Occipital lobe (tissue), 2 donors: Measurements from ENCODE around the gene TMEM209. TPM values are rescaled to one million over a fixed set of nuclear protein-coding genes. Genes with fewer than 3 reads are reported as not detected.
"Not testable (repeated sequence)": the region's sequence is repeated elsewhere in the genome, so short reads cannot be mapped to it uniquely, and the experiment has no call there.

Source experiments
- DNase-seq: peaks from one replicate; lab custom pipeline; 2025; lab: John Stamatoyannopoulos, UW
- total RNA-seq: library from RNA; depleted of rRNA; stranded (reverse); fragments of >200 nt; gene quantifications from one replicate; pipeline ENCODE4 v1.2.3, GENCODE V29; 2014

Gene TMEM209
- total RNA-seq, 1 donor from 2014 or later = 13.9 TPM

DNA sequence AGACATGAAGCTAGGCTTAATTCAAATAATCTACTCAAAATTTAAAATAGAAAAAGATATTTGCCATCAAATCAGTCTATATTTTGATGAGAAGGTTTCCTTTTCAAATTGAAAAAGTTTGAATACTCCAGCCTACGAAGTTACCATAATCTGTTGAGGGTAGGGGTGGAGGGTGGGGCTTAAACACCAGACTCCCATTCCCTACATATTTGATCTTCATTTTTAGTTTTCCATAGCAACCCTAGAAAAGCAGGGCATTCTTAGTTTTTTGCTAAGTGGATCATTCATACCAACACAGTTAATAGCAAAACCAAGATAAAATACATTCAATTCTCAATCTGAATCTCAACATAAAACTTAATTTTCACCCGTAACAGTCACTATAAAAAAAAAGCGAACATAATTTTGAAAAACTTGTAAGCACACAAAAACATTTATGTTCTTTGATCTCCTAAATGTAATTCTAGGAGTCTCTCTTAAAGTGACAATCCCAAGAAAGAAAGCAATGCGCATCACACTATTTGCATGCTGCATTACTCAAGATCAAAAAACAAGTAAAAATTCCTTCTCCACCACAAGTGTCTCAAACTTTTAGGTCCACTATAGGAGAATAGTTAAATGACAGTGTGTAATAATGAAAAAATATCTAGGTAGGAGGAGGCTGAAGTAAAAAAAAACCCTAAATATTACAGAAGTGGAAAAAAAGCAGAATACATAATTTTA, 30.8 kb downstream of the TMEM209 start:
- DNase-seq = no peak

DNA sequence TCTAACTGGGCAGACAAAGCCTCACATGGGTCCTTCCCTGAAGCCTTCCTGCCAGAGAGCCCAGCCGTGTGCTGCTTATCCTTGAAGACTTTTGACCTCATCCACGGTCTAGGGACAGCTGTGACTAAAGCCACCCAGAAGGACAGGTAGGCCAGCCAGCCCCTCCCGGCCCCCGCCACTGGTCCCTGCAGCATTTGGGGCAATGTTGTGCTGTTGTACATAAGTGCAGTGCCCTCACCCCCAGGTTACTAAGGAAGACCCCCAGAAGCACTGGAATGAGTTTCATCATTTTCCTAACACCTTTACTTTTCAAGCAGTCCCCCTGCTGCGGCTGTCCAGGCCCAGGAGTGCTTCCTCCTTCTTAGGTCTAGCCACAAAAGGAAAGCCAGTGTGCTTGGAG, 43.0 kb downstream of the TMEM209 start:
- no peak for DNase-seq

DNA sequence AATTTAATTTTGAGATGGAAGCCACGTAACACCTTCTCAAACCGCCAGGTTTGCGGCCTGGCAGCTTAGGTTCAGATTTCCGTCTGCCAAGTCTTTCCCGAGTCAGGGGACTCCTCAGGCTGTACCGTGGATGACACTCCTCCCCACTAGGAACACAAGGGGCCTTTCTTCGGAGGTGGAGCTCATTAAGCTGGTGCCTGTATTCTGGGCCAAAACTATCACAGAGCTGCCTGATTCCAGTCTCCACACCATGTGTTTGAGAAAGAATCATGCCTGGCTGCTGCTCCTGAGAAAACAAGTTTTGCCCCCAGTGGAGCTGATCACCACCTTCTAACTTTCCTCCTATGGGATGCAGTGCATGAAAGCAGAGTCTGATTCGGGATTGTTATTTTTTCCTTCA, 44.8 kb downstream of the TMEM209 start:
- DNase-seq = no peak

DNA sequence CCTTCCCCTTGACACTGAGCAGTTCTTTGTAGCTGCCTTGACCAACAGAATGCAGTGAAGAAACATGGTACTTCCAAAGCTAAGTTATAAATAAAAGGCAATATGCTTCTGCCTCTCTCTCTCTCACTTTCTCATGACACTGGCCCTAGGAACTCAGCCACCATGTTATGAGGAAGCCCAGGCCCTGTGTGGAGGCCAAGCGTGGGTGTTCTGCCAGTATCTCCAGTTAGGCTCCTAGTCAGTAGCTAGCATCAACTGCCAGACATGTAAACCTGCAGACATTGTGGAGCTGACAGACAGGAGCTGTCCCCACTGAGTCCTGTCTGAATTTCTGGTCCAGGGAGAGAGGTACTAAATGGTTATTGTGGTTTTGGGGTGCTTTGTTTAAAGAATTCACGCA, 45.2 kb downstream of the TMEM209 start:
- DNase-seq = no peak

DNA sequence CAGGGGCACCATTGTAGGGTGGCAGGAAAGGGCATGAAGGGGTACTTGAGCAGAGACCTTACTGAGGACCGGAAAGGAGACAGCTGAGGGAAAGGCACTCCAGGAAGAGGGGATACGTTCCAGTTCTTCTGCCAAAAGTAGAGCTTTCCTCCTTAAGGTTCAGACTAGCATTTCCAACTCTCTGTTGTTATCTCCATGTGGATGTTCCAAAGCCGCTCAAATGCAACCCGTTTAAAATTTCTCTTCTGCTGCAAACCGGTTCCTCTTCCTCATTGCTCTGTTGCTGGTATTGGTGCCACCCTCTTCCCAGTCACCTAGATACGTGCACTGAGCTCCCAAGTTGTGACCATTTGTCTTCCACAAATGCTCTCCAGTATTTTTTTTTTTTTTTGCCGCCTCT, 47.5 kb downstream of the TMEM209 start:
- DNase-seq = no peak

DNA sequence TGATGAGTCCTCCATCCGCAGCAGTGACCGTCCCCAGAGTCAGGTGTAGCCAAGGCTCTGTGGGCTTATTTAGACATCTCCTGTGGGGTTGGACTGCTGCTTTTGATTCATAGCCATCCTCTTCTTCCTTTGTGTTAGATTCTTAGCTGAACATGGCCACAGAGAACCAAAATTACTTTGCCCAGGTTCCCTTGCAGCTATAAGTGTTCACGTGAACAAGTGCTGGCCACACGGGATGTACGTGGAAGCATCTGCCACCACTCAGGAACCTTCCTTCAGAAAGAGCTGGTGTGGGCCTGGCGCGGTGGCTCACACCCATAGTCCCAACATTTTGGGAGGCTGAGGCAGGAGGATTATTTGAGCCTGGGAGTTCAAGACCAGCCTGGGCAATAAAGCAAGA, 49.1 kb downstream of the TMEM209 start:
- no peak for DNase-seq

DNA sequence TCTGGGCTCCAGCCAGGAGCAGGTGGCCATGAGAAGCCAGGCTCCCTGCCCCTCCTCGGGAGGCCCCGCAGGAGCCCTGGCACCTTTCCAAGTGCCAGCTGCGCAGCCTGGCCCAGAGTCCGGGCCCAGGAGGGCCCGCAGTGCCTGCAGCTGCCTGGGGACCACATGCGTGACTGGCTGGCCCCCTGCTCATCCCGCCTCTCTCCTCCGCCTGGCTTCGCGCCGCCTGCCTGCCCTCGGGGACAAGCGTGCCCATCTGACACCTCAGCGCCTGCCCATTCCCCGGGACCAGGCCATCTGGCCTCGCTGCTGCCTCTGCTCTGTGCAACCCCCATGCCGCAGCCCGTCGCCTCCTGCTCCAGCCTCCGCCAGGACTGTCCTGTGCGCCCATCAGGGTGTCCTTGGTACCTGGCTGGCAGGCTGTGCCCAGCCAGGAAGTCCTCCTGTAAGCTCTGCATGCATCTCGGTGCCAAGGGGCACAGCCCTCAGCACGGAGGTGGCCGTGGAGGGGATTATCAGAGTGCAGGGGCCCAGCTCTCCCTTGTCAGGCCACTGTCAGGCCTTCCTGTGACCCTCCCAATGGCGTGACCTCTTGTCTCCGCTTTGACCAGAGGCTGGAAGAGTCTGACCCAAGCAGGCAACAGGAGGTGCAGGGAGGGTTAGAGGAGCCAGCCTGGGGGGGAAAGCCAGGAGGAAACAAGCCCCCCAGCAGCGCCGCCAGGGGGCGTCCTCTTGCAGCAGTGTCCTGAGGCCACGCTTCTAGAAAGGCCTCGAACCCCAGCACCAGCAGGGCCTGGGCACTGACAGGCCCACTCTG, 50.5 kb downstream of the TMEM209 start:
- no peak for DNase-seq

DNA sequence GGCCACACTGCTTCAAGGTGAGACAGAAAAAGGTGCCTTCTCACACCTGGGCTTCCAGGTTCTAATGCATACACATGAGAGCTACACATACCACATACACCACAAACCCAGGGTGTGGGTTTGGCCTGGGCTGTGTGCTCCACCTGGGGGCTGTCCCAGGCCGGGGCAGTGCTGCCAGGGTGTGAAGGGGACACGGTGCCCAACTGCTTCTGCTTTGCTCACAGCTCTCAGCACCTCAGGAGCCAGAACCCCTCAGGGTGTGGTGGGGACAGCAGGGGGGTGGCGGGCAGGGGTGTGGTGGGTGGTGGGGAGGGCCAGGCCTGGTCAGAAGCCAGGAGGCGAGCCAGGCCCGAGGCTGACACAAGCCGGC, 51.1 kb downstream of the TMEM209 start:
- no peak for DNase-seq

DNA sequence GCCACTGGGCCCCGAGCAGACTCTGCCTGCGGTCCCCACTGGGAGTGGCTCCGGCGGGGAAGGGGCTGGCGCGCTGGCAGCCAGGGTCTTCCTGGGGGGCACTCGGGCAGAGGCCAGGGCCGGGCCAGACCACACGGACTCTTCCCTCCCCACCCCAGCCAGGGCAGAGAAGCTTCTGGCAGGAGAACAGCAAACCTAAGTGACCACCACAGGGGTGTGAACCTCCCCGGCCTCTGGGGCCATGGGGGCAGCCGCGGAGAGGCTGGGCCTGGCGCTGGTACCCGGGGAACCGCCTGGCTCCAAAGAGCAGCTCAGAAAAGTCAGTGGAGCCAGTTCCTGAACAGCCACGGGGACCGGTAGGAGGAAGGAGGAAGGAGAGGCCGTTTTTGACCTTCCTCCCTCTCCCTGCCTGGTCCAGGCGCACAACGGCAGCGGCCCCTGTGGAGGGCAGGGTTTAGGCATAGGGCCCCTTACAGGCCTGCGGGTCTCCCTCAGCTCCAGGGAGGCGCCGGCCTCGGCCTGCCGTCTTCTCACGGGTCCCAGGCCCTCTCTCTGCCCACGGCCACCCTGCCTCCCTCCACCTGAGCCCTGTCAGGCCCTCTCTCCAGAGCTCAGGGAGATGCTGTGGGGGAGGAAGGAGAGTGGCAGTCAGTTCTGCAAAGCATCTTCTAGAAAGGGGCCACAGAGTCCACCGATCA, 51.8 kb downstream of the TMEM209 start:
- no peak for DNase-seq

DNA sequence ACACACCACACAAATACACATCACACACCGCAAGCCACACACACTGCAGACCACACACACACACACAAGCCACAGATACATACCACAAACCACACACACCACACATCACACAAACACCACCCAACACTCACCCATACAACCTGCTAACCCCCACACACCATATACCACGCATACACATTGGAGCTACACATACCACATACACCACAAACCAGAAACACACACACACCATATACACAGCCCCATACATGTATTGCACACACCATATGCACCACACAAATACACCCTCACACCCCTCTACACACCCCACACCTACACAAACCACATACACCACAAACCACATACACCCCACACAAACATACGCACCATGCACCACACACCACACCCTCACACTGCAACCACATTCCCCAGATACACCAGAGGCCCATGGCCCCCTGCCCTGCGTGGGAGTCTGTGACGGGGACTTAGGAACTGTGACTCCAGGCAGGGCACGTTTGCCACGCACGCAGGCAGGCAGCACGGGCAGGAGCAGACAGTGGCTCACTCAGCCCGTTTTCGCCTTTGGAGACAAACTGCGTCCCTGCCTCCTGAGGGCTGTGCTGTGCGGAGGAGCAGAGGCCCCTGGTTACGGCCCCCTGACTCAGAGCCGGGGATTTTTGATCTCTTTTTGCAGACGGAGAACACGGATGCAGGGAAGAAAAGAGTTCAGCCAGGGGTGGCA, 52.6 kb downstream of the TMEM209 start:
- DNase-seq = no peak

DNA sequence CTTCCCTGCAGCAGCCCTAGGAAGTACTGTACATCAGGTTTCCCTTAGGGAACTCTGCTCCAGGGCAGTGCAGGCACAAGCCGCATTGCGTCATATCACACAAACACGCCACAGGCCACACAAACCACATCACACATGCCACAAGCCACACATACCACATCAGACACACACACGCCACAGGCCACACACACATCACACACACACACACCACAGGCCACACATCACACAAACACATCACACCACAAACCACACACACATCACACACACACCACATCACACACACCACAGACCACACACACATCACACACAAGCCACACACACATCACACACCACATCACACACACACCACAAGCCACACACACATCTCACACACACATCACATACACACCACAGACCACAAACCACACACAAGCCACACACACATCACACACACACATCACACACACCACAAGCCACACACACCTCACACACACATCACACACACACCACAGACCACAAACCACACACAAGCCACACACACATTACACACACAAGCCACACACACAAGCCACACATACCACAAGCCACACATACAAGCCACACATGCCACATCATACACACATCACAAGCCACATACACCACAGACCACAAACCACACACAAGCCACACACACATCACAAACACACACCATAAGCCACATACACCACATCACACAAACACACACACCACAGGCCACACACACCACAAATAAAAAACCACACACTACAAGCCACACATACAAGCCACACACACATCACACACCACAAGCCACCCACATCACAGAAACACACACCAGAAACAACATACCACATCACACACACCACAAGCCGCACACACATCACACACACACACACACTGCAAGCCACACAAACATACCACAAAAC, 53.4 kb downstream of the TMEM209 start:
- DNase-seq = no peak

DNA sequence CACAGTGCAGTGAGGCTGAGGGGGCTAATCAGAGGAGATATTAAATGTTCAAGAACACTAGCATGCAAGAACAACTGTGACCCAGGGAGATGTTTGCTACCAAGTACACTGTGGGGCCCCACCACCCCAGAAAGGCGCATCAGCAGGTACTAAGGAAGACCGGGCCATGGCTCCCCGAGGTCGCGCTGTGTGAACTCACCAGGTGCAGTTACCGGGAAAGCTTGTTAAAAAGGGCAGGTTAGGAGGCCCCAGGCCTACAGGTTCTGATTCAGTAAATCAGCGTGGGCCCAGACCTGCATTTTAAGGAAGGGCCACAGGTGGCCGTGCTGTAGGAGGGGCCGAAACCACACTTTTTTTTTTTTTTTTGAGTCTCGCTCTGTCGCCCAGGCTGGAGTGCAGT, 54.6 kb downstream of the TMEM209 start:
- no peak for DNase-seq

DNA sequence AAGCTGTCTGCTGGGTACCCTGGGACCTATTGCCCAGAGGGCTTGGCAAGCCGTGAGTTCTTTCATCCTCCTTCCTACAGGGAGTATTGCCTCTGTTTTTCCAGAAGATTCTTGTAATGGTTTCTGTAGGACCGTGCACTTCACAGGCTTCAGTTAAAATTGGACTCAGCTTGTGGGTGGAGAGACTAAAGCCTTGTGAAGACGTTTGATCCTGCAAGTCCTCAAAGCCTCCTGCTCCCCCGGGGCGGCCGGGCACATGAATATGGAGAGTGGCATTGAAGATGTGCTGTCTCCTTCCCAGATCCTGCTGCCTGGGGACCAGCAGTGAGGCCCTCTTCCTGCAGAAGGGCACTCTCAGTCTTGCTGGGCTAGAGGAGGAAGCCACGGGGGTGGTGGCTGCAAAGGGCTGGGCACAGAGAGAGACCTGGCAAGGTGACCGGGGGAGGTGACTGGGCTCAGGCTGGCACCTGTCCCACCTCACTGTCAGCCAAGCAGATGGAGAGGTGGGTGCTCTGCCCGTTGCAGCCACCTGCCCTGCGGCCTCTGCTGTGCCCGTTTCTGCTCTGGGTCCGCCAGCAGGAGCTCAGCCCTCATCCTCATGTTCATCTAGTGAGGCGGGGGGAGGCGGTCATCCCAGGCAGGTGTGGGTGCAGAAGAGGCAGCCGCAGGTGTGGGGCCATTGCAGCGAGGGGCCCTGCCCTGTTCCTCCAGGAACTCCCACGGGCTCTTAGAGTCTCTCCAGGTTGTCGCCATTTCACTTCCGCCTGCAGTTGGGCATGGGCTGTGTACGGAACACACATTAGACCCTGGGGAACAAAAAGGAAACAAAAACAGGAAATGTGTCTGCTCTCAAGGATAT, 55.7 kb downstream of the TMEM209 start:
- no peak for DNase-seq

DNA sequence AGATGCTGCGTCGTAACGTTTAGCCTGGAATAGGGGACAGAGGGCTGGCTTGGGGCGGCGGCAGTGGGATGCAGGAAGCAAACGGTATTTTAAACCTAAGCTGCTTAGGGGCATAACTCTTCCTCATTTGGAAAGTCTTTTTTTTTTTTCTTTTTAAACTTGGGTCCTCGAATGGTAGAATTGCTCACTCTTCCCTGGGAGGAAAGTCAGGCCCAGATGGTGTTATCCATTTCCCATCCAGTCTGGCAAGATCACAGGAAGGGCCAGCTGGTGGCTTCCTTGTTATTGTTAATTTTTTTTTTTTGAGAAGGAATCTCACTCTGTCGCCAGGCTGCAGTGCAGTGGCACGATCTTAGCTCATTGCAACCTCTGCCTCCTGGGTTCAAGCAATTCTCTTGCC, 56.6 kb downstream of the TMEM209 start:
- DNase-seq = no peak

DNA sequence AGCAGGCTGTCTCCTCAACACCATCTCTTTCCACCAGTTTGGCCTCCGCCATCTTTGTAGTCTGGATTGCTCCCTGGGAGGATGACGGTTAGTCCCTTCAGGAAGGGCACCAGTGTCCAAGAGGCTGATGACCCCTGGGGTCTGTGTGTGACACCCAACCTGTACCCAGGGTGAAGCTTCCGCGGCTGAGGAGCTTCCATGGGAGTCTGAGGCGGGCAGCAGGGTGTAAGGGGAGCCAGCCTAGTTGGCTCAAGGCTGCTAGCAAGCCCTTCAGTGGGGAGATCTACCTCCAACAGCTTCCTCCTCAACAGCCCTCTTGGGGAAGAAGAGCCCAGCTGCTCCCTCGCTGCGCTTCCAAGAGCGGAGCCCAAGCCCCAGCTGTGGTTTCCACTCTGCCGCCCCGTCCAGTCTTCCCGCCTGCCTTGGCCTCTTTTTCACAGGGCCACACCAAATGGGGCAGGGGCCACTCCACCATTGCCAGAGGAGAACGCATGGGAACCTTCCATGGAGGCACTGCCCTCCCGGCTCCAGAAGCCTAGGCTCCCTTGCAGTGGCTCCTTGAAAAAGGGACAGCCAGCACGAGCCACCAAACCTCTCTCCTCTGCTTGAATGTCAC, 57.4 kb downstream of the TMEM209 start:
- no peak for DNase-seq

DNA sequence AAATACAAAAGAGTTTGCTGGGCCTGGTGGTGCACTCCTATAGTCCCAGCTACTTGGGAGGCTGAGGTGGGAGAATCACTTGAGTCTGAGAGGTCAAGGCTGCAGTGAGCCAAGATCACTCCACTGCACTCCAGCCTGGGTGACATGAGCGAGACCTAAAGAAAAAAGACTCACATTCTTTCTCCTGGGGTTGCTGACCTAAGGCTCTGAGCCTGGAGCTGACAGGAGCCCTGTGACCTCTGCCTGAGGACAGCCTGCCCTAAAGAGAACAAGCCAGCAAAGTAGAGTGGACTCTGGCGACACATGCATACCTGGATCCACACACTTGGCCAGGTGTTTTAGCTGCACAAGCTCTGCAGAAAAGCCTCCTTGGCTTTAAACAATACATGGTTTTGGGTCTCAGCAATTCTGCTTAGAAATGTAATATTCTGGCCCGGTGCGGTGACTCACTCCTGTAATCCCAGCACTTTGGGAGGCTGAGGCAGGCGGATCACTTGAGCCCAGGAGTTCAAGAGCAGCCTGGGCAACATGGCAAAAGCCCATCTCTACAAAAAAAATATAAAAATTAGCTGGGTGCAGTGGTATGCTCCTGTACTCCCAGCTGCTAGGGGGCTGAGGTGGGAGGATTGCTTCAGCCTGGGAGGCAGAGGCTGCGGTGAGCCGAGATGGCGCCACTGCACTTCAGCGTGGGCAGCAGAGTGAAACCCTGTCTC, 58.4 kb downstream of the TMEM209 start:
- DNase-seq = no peak

DNA sequence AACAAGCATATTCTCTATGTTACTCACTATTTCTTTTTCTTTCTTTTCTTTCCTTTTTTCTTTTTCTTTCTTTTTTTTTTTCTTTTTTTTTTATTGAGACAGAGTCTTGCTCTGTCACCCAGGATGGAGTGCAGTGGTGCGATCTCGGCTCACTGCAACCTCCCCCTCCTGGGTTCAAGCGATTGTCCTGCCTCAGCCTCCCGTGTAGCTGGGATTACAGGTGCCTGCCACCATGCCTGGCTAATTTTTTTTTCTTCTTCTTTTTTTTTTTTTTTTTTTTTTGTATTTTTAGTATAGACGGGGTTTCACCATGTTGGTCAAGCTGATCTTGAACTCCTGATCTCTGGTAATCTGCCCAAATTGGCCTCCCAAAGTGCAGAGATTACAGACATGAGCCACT, 59.1 kb downstream of the TMEM209 start:
- DNase-seq = not testable (repeated sequence)

DNA sequence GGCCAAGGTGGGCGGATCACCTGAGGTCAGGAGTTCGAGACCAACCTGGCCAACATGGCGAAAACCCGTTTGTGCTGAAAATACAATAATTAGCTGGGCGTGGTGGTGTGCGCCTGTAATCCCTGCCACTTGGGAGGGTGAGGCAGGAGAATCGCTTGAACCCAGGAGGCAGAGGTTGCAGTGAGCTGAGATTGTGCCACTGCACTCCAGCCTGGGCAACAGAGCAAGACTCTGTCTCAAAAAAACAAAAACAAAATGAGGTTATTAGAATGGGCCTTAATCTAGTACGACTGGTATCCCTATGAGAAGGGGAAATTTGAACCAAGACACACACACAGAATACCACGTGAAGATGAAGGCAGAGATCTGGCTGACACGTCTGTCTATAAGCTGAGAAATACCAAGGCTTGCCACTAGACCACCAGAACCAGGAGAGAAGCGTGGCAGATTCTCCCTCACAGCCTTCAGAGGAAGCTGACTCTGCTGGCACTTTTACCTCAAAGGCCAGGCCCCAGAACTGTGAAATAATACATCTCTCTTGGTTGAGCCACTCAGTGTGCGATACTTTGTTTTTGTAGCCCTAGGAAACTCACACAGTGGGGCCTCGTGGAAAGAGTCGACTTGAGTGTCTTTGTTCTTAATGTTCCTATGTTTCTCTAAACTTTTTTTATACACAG, 59.6 kb downstream of the TMEM209 start:
- DNase-seq = no peak
